ENCODE measurements around the gene C5AR2.

The C5AR2 gene

GRCh38 chr19:47343194-47343802 is 11.3 kb downstream of the C5AR2 start:
- TF ChIP-seq GATA2 (IDR thresholded peaks at IDR 0.05; ENCODE audit: low read depth, low read length) (no peak), GATA3 (IDR thresholded peaks at IDR 0.05; ENCODE audit: low read depth, low read length) (no peak)

- TF ChIP-seq GATA2 (IDR thresholded peaks at IDR 0.05; ENCODE audit: low read depth, low read length) (no peak), GATA3 (IDR thresholded peaks at IDR 0.05; ENCODE audit: low read depth, low read length) (no peak)
These were observed 12.4 kb downstream of the C5AR2 start for GRCh38 chr19:47344425-47344824.

DNA sequence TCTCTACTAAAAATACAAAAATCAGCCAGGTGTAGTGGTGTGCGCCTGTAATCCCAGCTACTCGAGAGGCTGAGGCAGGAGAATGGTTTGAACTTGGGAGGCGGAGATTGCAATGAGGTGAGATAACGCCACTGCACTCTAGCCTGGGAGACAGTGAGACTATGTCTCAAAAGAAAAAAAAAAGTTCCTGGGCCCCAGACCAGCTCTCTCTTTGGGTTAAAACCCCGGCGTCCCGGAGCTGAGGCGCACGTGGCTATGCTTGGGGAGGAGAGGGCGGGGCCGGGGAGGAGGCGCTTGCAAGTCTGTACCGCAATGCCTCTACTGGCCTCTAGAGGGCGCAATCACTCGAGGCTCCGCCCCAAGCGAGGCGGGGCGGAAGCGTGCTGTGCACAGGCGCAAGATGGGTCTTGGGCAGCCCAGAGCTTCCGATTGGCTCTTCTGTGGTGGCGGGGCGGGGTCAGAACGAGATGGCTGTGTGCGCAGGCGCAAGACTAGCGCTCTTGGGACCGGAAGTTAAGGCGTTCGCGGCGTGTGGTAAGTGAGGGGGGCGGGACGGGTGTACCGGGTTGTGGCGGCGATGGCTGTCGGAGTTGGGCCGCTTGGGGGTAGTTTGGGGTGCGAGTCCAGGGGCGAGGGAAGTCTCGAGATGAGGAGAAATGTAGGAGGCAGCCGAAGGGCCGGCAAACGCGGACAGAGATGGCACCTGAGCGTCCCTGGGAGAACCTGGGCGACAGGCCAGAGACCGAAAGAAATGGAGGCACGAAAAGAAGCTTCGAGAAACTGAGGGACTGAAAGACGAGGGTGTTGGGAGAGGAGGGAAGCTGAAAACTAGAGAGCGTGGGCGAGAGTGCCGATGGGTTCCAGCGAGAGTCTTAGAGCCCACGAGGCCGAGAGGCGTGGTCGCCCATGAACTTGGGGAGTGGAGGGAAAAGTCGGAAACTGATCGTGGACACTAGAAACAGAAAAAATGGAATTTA is 17.1 kb downstream of the C5AR2 start, which contains the start of gene DHX34:
Gene DHX34, plus strand, starts transcription at position 497 of the 977 bp plus-strand sequence. CDS start 3,716 bp downstream, outside the sequence.
- TF ChIP-seq GATA3 (IDR thresholded peaks at IDR 0.05; ENCODE audit: low read depth, low read length) (no peak), GATA2 (IDR thresholded peaks at IDR 0.05; ENCODE audit: low read depth, low read length) (no peak)

DNA sequence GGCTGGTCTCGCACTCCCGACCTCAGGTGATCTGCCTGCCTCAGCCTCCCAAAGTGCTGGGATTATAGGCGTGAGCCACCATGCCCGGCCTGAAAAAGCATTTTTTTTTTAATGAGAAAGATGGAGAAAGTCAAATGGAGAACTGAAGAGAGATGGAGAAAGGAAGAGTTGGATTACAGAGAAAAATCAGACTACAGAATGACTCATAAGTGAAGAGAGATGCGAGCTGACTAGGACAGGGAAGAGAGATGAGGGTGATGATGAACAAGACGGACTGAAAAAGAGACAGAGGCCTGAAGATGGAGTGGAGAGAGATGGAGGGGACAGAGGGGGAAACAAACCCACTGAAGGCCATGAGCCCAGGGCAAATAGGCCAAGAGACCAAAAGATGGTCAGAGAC is 18.7 kb downstream of the C5AR2 start:
- no peak for TF ChIP-seq GATA3 (IDR thresholded peaks at IDR 0.05; ENCODE audit: low read depth, low read length)
- TF ChIP-seq GATA2 (IDR thresholded peaks at IDR 0.05; ENCODE audit: low read depth, low read length), result no peak

GRCh38 chr19:47351548-47351947 is 19.6 kb downstream of the C5AR2 start:
- TF ChIP-seq GATA2 (IDR thresholded peaks at IDR 0.05; ENCODE audit: low read depth, low read length), result no peak
- TF ChIP-seq GATA3 (IDR thresholded peaks at IDR 0.05; ENCODE audit: low read depth, low read length), result no peak

GRCh38 chr19:47352095-47352494 is 20.1 kb downstream of the C5AR2 start:
- peak; percentile 9; the same call in 1 of the 2 replicates for TF ChIP-seq GATA2 (IDR thresholded peaks at IDR 0.05; ENCODE audit: low read depth, low read length)
- no peak for TF ChIP-seq GATA3 (IDR thresholded peaks at IDR 0.05; ENCODE audit: low read depth, low read length)

DNA sequence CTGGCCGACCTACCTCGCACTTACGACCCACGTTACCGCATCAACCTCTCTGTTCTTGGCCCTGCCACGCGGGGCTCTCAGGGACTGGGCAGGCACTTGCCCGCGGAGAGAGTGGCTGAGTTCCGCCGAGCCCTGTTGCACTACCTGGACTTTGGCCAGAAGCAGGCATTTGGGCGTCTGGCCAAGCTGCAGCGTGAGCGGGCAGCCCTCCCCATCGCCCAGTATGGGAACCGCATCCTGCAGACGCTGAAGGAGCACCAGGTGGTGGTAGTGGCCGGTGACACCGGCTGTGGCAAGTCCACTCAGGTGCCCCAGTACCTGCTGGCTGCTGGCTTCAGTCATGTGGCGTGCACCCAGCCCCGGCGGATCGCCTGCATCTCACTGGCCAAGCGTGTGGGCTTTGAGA is 21.3 kb downstream of the C5AR2 start:
- TF ChIP-seq GATA3 (IDR thresholded peaks at IDR 0.05; ENCODE audit: low read depth, low read length), result no peak
- TF ChIP-seq GATA2 (IDR thresholded peaks at IDR 0.05; ENCODE audit: low read depth, low read length), result no peak

DNA sequence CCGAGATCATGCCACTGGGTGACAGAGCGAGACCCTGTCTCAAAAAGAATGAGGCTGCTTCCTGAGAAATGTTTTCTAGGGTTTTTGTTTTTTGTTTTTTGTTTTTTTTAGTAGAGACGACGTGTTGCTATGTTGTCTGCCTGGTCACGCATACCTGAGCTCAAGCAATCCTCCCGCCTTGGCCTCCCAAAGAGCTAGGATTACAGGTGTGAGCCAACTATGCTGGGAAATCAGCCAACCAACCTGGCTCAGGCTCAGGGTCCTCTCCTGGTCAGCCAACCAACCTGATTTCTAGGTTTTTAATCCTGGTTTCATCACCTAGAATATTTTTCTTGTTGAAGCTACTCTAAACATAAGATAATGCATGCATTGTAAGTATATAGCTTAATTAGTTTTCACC is 24.9 kb downstream of the C5AR2 start:
- TF ChIP-seq GATA2 (IDR thresholded peaks at IDR 0.05; ENCODE audit: low read depth, low read length) (no peak), GATA3 (IDR thresholded peaks at IDR 0.05; ENCODE audit: low read depth, low read length) (no peak)

GRCh38 chr19:47357788-47358680 is 26.1 kb downstream of the C5AR2 start:
- no peak for TF ChIP-seq GATA2 (IDR thresholded peaks at IDR 0.05; ENCODE audit: low read depth, low read length)
- TF ChIP-seq GATA3 (IDR thresholded peaks at IDR 0.05; ENCODE audit: low read depth, low read length), result no peak

DNA sequence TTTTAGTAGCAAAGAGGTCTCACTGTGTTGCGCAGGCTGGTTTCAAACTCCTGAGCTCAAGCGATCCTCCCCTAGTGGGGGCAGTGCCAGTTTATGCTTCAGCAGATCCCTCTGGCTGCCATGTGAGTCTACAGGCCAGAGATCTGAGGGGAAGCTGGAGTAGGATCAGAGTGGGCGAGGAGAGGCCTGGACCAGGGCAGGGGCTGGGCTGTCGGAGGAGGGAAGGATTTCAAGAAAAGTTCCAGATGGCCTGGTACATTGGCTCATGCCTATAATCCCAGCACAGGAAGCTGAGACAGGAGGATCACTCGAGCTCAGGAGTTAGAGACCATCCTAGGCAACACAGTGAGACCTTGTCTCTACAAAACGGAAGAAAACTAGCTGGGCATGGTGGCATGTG is 27.0 kb downstream of the C5AR2 start:
- no peak for TF ChIP-seq GATA2 (IDR thresholded peaks at IDR 0.05; ENCODE audit: low read depth, low read length)
- no peak for TF ChIP-seq GATA3 (IDR thresholded peaks at IDR 0.05; ENCODE audit: low read depth, low read length)

DNA sequence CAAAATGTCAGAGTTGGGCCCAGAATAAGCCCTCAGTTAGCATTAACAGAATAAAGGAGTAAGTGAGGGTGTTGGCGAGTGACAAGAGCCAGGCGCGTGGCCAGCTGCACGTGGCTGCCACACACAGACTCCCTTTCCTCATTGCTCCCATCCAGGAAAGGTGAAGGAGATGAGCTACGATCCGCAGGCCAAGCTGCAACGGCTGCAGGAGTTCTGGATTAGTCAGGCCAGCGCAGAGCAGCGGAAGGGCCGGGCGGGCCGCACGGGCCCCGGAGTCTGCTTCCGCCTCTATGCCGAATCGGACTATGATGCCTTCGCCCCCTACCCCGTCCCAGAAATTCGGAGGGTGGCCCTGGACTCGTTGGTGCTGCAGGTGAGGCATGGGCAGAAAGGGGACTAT is 30.3 kb downstream of the C5AR2 start:
- no peak for TF ChIP-seq GATA2 (IDR thresholded peaks at IDR 0.05; ENCODE audit: low read depth, low read length)
- no peak for TF ChIP-seq GATA3 (IDR thresholded peaks at IDR 0.05; ENCODE audit: low read depth, low read length)

- TF ChIP-seq GATA2 (IDR thresholded peaks at IDR 0.05; ENCODE audit: low read depth, low read length) (no peak), GATA3 (IDR thresholded peaks at IDR 0.05; ENCODE audit: low read depth, low read length) (no peak)
These were observed 32.0 kb downstream of the C5AR2 start for GRCh38 chr19:47363758-47364531.

GRCh38 chr19:47370045-47370611 is 38.2 kb downstream of the C5AR2 start:
- TF ChIP-seq GATA2 (IDR thresholded peaks at IDR 0.05; ENCODE audit: low read depth, low read length) (no peak), GATA3 (IDR thresholded peaks at IDR 0.05; ENCODE audit: low read depth, low read length) (no peak)

All from SH-SY5Y (cell line).